Measurements from ENCODE around the gene TBC1D13. TPM values are rescaled to one million over a fixed set of nuclear protein-coding genes. Genes with fewer than 3 reads are reported as not detected.

The TBC1D13 gene
- polyA plus RNA-seq, 6 donors from 2014 or later: 23.8 to 39.7 (median 25.6) TPM

DNA sequence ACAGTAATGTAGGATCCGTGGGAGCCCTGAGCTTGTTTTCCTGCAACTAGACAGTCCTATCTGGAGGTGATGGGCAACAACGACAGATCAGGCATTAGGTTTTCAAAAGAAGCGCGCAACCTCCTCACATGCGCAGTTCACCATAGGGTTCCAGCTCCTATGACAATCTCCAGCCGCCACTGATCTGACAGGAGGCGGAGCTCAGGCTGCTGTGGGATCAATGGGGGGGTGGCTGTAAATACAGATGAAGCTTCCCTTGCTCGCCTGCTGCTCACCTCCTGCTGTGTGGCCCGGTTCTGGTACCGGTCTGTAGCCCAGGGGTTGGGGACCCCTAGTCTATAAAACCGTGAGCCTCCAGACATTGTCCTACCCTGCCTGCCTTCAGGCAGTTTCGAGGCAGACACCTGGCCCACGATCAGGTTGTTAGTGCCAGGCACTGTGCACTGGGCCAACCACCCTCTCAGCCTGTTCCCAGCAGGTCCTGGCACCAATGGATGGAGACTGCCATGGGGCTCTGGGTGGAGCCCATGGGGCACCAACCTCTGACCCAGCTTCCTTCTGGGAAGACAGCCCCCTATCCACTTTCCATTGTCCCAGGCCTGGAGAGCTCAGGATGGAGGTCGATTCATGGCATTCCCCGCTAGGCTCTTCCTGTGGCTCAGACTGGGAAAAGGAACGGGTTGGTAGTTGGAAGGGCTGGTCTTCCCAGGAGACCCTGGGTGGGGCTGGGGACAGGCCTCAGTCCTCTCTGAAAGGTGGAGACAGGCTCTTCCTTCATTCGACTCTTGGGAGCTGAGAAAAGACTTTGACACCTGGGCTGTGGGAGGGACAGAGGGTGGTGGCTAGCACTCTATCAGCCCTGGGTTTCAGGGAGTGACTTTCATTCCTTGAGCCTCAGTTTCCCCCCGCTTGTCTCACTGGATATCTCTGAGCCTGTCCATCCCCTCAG lies 32.9 kb downstream of the TBC1D13 start:
- Mint-ChIP-seq H3K4me1 (peaks cover 16 to 21% (median 18%) of the 10 kb centered on the region in 3 donors), H3K36me3 (no peaks in the 10 kb centered on the region), H3K27ac (peak overlapping the region in 3 of 6 donors; percentile 33 to 62 (median 53)), H3K27me3 (no peaks in the 10 kb centered on the region), H3K4me3 (peak overlapping the region; percentile 42 to 95 (median 83)), H3K9me3 (no peaks in the 10 kb centered on the region)
- DNase-seq (no peak), ATAC-seq (ENCODE audit: low read depth in 2 of 2) (no peak)

DNA sequence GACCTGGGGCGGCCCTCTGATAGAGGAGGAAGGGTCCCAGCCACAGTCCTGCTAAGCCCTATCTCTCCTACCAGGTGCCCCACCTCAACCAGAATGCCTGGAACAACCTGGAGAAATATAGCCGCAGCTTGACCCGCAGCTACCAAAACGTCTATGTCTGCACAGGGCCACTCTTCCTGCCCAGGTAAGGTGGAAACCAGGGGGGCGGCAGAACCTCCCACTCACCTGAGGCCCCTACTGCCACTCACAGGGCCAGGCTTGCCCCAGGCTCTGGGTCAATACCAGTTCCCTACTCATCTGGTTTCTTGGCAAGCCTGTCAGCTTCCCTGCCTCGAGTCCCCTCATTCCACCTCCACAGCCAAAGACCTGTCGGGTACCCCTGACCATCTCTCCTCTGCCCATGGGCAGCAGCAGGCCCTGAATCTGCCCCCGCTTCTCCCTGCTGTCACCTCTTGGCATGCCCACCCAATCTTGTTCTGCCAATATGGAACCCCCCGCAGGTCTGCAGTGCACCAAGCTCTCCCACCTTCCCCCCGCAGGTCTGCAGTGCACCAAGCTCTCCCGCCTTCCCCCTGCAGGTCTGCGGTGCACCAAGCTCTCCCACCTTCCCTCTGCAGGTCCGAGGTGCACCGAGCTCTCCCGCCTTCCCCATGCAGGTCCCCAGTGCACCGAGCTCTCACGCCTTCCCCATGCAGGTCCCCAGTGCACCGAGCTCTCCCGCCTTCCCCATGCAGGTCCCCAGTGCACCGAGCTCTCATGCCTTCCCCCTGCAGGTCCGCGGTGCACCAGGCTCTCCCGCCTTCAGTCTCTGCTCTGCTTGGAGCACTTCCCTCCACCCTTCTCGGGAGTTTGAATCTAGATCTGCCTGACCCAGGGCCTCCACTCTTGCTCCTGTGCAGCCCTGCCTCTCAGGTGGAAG lies 33.9 kb downstream of the TBC1D13 start:
- Mint-ChIP-seq H3K27ac (peak overlapping the region in 2 of 6 donors; percentile 47 to 54), H3K27me3 (no peaks in the 10 kb centered on the region), H3K9me3 (no peaks in the 10 kb centered on the region), H3K36me3 (no peaks in the 10 kb centered on the region), H3K4me1 (peaks cover 16 to 21% (median 18%) of the 10 kb centered on the region in 3 donors), H3K4me3 (peak overlapping the region in 7 of 8 donors; percentile 26 to 95 (median 78))
- DNase-seq (no peak), ATAC-seq (ENCODE audit: low read depth in 2 of 2) (no peak)

DNA sequence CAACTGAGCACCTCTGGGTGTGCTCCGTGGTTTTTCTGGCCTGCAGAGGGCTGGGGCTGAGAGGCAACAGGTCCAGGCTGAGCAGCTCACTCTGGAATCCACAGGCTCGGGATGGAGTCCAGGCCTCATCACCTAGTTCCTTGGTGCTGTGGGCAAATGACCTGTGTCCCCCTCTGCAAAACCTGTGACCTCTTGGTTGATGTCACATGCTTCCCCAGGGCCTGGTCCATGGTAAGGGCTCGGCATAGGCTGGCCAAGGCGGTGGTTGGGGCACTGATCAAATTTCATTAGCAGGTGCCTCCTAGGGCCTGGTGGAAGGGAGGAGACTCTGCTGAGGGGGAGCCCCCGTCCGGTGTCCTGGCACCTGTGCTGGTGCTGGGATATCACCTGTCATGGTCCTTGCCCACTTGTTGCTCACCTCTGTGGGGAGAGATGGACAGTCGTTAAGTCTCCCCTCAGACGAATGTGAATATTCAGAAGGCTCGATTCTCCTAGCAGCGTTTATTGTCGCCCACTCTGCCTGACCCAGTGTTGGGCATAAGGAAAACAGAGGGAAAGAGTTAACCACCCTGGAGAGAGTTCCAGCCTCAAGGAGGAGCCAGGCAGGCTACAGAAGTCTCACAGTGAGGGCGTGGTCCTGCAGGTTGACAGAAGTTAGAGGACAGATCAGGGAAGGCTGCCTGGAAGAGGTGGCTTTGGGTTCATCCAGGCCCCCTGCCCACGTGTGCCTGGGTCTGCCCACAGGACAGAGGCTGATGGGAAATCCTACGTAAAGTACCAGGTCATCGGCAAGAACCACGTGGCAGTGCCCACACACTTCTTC lies 34.7 kb downstream of the TBC1D13 start:
- Mint-ChIP-seq H3K4me1 (peaks cover 16 to 21% (median 18%) of the 10 kb centered on the region in 3 donors), H3K36me3 (no peaks in the 10 kb centered on the region), H3K9me3 (no peaks in the 10 kb centered on the region), H3K27ac (peak overlapping the region in 1 of 6 donors; percentile 47), H3K4me3 (peak overlapping the region in 3 of 8 donors; percentile 22 to 85 (median 78)), H3K27me3 (no peaks in the 10 kb centered on the region)
- no peak for DNase-seq
- no peak for ATAC-seq (ENCODE audit: low read depth in 2 of 2)

DNA sequence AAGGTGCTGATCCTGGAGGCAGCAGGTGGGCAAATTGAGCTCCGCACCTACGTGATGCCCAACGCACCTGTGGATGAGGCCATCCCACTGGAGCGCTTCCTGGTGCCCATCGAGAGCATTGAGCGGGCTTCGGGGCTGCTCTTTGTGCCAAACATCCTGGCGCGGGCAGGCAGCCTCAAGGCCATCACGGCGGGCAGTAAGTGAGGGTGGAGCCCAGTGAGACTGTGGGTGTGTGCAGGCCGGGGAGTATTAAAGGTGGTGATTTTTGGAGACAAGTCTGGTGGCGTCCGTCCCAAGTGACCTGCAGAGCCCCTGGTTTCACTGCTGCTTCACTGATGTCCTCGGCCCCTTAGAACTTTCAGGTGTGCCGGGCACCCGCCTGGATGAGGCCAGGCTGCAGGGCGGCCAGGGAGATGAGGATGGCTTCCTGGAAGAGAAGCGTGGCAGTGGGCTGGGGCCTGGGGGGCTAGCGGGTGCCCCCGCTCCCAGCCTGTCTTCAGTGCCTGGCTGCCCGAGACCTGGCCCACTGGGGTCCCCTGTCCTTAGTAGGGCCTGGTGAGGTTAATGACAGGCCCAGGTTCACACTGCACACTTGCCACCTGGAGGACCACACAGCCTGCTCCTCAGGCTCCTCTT lies 35.5 kb downstream of the TBC1D13 start:
- Mint-ChIP-seq H3K36me3 (no peaks in the 10 kb centered on the region), H3K4me3 (no peak overlapping the region), H3K27me3 (no peaks in the 10 kb centered on the region), H3K27ac (no peak overlapping the region), H3K9me3 (no peaks in the 10 kb centered on the region), H3K4me1 (peaks cover 15 to 22% (median 21%) of the 10 kb centered on the region in 3 donors)
- ATAC-seq (ENCODE audit: low read depth in 2 of 2): no peak
- DNase-seq: no peak

DNA sequence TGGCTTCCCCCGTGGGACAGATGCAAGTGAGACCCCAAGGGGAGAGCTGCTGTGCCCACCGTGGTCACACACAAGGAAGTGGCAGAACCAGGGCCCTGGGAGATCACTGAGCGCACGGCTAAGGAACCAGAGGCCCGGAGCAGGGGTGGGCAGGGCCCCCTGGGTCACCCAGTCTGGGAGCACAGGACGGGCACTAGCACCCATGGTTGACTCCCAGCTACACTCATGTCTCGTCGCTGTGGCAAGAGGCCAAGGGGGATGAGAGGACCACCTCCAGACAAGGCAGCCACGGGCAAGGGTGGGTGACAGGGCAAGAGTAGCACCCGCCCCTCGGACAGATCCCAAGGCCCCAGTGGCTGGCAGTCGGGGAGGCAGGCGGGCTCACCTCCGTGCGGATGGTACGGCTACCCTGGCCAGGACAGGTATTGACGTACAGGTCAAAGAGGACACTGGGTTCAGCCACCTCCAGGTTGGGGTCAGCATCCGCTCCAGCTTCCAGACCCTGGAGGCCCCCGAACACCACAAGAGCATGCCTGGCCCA lies 36.4 kb downstream of the TBC1D13 start:
- ATAC-seq (ENCODE audit: low read depth in 2 of 2) (no peak), DNase-seq (no peak)
- no peaks in the 10 kb centered on the region for H3K36me3 Mint-ChIP-seq
- no peaks in the 10 kb centered on the region for H3K27me3 Mint-ChIP-seq
- H3K4me3 Mint-ChIP-seq: no peak overlapping the region
- no peaks in the 10 kb centered on the region for H3K9me3 Mint-ChIP-seq
- H3K27ac Mint-ChIP-seq: no peak overlapping the region
- H3K4me1 Mint-ChIP-seq: peaks cover 14 to 22% (median 22%) of the 10 kb centered on the region in 3 donors

DNA sequence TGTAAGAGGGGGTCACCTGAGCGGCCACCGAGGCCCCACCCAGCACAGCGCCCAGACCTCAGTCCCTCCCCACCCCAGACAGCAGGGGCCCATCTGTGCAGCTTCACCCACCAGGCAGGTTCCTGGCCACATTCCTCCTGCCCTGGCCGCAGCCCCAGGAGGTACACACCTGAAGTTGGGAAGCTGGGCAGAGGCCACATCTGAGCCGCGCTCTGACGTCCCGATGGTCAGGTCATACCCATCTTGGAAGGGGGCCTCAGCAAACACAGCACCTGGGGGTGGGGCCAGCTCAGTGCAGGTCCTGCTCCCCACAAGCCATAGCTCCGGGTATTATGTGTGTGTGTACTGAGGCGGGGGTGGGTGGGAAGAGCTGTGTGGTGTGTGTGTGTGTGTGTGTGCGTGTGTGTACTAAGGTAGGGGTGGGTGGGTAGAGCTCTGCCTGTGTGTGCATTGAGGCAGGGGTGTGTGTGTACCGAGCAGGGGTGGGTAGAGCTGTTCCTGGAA lies 36.9 kb downstream of the TBC1D13 start:
- H3K4me3 Mint-ChIP-seq: peak overlapping the region in 1 of 8 donors; percentile 61
- ATAC-seq (ENCODE audit: low read depth in 2 of 2) (no peak), DNase-seq (no peak)
- H3K4me1 Mint-ChIP-seq: peaks cover 19 to 28% (median 27%) of the 10 kb centered on the region in 3 donors
- H3K27me3 Mint-ChIP-seq: no peaks in the 10 kb centered on the region
- H3K9me3 Mint-ChIP-seq: no peaks in the 10 kb centered on the region
- no peak overlapping the region for H3K27ac Mint-ChIP-seq
- H3K36me3 Mint-ChIP-seq: no peaks in the 10 kb centered on the region

DNA sequence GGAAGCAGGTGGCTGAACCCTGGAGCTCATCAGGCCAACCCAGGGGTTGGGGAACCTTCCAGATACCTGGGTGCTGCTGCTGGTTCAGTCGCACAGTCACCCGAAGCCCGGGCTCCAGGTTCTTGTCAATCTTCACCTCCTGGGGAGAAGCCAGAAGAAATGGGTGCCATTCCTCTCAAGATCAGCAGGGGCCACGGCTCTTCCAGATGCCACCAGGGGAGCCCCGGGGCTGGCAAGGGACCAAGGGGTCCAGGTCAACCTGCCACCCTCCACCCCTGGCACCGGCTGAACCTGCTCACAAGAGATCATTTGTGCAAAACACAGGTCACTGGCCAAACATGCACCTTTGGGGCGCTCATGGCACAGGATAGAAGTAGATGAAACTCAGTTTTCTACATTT lies 37.9 kb downstream of the TBC1D13 start:
- Mint-ChIP-seq H3K9me3 (no peaks in the 10 kb centered on the region), H3K36me3 (no peaks in the 10 kb centered on the region), H3K4me3 (peak overlapping the region in 1 of 8 donors; percentile 24), H3K27ac (no peak overlapping the region), H3K4me1 (peaks cover 20 to 29% (median 26%) of the 10 kb centered on the region in 3 donors), H3K27me3 (no peaks in the 10 kb centered on the region)
- ATAC-seq (ENCODE audit: low read depth in 2 of 2) (no peak), DNase-seq (no peak)

DNA sequence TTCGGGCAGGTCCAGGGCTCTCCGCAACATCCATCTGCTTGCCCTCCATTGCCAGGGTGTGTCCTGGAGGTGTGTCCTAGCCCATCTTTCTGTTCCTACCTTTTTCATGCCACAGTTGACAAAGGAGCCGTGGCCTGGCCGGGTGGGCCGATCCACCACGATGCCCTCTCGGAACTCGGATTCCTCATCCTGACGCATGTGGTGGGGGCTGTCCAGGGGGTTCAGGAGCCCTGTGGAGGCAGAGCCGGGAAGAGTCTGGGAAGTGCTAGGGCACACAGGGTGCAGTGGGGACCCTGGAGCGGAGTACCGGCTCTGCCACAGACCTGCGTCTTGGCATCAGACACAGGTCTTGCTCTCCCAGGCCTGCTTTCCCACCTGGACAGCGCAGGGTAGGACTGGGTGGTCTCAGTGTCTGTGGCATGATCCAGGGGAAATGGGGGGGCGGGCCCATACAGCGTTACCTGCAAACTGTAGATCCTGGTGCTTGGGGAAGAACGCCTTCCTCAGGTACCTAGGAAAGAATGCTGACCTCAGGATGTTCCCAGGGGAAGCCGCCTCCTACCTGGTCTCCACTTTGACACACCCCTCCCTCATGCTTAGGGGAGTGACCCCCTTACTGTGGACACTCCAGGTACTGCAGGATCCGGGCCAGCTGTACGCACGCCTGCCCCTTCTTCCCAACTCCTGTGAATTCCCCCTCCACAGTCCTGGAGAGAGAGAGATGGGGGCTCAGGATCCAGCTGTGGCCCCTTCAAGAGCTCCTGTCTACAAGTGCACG lies 39.1 kb downstream of the TBC1D13 start:
- DNase-seq (no peak), ATAC-seq (ENCODE audit: low read depth in 2 of 2) (no peak)
- H3K4me1 Mint-ChIP-seq: peaks cover 22 to 26% (median 24%) of the 10 kb centered on the region in 3 donors
- H3K27ac Mint-ChIP-seq: peak overlapping the region in 1 of 6 donors; percentile 24
- H3K36me3 Mint-ChIP-seq: no peaks in the 10 kb centered on the region
- peak overlapping the region in 2 of 8 donors; percentile 15 to 30 for H3K4me3 Mint-ChIP-seq
- H3K9me3 Mint-ChIP-seq: no peaks in the 10 kb centered on the region
- no peaks in the 10 kb centered on the region for H3K27me3 Mint-ChIP-seq

DNA sequence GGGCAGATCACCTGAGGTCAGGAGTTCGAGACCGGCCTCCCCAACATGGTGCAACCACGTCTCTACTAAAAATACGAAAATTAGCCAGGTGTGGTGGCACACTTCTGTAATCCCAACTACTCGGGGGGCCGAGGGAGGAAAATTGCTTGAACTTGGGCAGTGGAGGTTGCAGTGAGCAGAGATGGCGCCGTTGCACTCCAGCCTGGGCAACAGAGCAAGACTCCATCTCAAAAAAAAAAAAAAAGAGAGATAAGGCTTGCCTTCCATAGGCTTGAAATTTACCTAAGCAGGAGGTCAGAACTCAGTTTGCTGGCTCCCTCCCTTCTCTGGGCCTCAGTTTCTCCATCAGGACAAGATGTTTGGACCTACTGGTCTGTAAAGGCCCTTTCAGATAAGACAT lies 41.2 kb downstream of the TBC1D13 start:
- peaks cover 18 to 21% (median 21%) of the 10 kb centered on the region in 3 donors for H3K4me1 Mint-ChIP-seq
- H3K36me3 Mint-ChIP-seq: no peaks in the 10 kb centered on the region
- ATAC-seq (ENCODE audit: low read depth in 2 of 2): no peak
- peak overlapping the region in 2 of 6 donors; percentile 78 to 90 for H3K27ac Mint-ChIP-seq
- DNase-seq: no peak
- H3K27me3 Mint-ChIP-seq: no peaks in the 10 kb centered on the region
- H3K4me3 Mint-ChIP-seq: peak overlapping the region; percentile 94 to 99 (median 97)
- no peaks in the 10 kb centered on the region for H3K9me3 Mint-ChIP-seq

DNA sequence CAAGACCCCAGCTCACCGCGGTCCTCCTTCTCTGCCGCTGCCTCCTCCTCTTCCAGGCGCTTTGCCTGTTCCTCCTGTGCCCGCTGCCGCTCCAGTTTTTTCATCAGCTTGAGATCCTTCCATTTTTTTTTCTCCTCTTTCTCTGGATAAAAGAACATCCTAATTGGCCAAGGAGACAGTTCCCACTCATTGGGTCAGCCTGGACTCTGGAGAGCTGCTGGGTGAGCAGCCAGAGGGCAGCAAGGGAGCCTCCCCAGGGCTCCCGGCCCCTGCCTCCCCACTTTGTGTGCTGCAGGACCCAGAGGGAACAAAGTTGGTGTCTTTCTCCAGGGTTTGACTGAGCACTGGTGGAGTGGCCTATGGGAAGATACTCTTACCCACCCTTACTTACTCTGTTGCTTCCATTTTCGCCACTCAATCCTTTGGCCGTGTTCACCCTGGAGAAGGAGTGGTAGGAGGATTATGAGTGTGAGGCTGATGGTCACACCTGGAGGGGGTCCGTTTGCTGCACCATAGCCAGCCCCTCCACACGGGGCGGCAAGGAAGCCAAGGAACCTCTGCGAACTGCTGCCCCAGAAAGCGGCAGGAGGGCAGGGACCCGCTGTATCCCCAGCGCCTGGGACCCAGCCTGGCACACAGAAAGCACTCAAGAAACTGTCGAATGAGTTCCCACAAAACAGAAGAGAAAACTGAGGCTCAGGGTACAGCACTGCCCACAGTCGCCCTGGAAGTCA lies 41.8 kb downstream of the TBC1D13 start:
- Mint-ChIP-seq H3K9me3 (no peaks in the 10 kb centered on the region), H3K4me1 (peaks cover 18 to 21% (median 21%) of the 10 kb centered on the region in 3 donors), H3K27ac (peak overlapping the region; percentile 5 to 95 (median 83)), H3K36me3 (no peaks in the 10 kb centered on the region), H3K27me3 (no peaks in the 10 kb centered on the region), H3K4me3 (peak overlapping the region; percentile 94 to 99 (median 97))
- ATAC-seq (ENCODE audit: low read depth in 2 of 2) (no peak), DNase-seq (no peak)
